ENCODE results near the gene ASCL5.

DNA sequence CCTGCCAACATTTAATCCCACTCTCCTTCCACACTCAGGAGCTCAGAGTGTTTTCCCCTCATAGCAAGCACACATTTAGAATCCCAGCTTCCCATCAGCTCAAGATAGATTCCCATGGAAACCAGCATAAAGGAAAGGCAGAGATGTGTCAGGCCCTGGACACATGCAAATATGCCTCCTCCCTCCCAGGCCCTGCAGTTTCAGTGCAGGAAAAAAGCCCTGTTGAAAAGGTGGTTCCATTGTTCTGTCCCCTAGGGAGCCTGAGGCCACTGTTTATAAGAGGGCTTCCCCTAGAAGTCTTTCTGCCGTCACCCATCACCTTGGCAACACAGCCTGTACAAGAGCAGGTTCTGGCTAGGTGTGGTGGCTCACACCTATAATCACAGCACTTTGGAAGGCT lies 18.4 kb downstream of the ASCL5 start:
- TF ChIP-seq EZH2 (IDR thresholded peaks at IDR 0.05) (no peak), POLR2AphosphoS5 (IDR thresholded peaks at IDR 0.05; ENCODE audit: borderline replicate concordance, low read depth, low read length) (no peak), FOXP2 (optimal IDR thresholded peaks at IDR 0.05; ENCODE audit: control extremely low read depth, extremely low read length, insufficient read depth) (no peak)
